HS-27A (cell line): Measurements from ENCODE around the gene C2.
"Not testable (repeated sequence)": the region's sequence is repeated elsewhere in the genome, so short reads cannot be mapped to it uniquely, and the experiment has no call there.

Experiments used
- DNase-seq: peaks from one replicate; pipeline ENCODE4 v3.0.0-alpha.2; 2012; ENCODE audit warnings: low read depth, missing footprints

The C2 gene

DNA sequence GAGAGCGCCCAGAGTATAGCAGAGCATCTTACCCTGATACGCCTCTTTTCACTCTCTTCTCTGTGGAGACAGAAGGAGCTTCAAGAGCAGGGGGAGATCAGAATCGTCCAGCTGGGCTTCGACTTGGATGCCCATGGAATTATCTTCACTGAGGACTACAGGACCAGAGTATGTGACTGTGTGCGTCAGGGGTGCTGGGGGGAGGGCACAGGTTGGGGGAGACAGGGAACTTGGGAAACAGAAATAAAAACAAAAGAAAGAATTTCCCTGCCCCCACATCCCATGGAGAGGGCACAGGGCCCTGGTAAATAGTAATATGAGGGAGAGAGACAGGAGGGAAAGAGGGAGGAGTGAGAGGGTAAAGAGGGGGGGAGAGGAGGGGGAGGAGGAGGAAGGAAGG is 51.3 kb downstream of the C2 start:
- no peak for DNase-seq

DNA sequence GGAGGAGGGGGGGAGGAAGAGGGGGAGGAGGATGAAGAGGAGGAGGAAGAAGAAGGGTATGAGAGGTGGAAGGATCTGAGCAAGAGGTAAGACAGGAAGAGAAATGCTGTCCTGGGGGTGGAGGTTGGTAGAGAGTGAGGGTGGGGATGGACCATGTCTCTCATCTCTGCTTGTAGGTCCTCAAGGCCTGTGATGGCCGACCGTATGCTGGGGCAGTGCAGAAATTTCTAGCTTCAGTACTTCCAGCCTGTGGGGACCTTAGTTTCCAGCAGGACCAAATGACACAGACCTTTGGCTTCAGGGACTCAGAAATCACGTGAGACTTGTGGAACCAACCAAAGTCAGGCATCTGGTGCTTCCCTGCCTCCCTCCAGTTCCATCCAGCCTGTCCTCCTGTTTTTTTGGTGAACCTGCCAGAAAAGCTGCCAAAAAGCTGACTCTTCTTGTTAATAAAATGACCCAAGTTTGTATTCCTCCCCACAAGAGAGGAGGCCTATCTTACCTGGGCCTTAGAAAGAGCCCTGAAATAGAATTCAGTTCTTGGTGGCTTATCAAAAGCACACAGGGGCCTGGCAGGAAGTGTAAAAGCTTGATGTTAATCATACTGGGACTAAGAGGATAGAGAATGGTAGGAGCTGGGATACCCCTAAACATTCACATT is 51.9 kb downstream of the C2 start:
- DNase-seq: no peak

DNA sequence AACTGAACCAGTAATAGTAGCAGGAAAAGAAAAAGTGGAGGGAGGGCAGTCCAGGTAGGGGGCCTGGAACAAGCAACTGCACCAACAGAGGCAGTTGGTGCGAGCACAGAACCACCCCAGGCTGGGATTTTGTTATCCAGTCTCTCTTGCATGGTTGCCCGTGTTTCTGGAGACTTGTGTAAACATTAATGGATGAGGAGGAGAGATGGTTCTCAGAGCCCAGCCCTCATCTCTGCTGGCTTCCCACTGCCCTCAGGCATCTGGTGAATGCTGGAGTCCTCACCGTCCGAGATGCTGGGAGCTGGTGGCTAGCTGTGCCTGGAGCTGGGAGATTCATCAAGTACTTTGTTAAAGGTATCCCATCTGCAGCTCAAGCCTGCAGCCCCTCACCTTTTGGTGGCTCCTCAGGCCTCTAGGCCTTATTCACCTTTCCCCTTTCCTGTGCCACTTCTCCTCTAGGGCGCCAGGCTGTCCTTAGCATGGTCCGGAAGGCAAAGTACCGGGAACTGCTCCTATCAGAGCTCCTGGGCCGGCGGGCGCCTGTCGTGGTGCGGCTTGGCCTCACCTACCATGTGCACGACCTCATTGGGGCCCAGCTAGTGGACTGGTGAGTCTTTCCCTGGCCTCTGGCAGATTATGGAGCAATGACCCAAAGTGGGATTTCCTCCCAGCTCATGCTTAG is 52.8 kb downstream of the C2 start:
- not testable (repeated sequence) for DNase-seq

DNA sequence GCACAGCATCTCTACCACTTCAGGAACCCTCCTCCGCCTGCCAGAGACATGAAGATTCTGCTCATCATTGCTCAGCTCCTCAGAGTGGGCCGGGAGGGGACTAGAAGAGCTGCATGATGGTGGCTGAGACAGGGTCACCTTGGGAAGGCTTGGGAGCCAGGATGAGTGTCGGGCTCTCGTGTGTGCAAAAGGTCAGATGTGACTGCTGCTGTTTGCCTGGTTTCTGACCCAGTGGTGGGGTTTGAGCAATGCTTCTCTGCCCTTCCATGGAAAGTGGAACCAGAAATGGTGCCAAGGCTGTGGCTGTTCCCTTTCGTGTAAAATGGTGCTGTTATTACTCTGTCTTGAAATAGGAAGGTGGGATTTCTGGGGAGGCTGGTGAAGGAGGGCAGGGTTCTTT is 53.5 kb downstream of the C2 start:
- DNase-seq: not testable (repeated sequence)

DNA sequence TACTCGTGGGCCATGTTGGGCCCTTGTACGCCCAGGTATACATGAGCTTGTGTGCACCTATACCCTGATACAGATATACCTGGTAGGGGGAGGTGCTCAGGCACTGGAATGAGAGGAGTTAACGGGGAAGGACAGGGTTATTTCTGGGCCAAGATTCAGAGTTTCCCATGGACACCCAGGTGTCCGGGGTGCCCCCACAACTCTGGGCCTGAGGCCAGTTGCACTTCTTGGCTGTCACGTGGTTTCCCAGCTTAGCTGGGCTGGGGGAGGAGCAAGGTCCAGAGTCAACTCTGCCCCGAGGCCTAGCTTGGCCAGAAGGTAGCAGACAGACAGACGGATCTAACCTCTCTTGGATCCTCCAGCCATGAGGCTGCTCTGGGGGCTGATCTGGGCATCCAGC is 54.2 kb downstream of the C2 start, which contains the start of gene C4A:
Gene C4A, plus strand, starts transcription at position 314 of the 400 bp plus-strand sequence. Its CDS starts 51 bp downstream, at position 365.
- not testable (repeated sequence) for DNase-seq

DNA sequence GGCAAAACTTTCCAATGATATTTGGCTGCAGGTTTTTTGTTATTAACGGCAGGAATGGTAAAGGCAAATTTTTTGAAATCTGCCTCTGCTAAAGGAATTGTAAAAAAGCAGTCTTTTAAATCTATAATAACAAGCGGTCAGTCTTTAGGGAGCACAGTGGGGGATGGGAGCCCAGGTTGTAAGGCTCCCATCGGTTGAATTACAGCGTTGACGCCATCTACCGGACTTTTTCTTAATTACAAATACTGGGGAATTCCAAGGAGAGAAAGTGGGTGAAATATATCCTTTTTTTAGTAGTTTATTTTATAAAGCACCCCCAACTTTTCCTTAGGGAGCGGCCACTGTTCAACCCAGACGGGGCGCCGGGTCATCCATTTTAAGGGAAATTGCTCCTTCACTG is 61.8 kb downstream of the C2 start:
- DNase-seq: not testable (repeated sequence)

DNA sequence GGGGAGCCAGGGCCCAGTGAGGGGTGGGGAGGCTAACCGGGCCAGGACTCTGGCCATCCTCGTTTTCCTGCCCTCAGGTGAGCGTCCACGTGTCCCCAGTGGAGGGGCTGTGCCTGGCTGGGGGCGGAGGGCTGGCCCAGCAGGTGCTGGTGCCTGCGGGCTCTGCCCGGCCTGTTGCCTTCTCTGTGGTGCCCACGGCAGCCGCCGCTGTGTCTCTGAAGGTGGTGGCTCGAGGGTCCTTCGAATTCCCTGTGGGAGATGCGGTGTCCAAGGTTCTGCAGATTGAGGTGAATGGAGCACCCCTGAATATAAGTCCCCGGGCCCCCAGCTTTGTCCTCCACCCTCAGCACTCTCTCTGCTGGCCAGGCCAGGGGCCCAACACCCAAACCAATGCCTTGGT is 66.9 kb downstream of the C2 start:
- not testable (repeated sequence) for DNase-seq
